Measurements from ENCODE around the gene SLC22A7. TPM values are rescaled to one million over a fixed set of nuclear protein-coding genes. Genes with fewer than 3 reads are reported as not detected.

The SLC22A7 gene
- total RNA-seq, 2 donors from 2014 or later, result not detected

DNA sequence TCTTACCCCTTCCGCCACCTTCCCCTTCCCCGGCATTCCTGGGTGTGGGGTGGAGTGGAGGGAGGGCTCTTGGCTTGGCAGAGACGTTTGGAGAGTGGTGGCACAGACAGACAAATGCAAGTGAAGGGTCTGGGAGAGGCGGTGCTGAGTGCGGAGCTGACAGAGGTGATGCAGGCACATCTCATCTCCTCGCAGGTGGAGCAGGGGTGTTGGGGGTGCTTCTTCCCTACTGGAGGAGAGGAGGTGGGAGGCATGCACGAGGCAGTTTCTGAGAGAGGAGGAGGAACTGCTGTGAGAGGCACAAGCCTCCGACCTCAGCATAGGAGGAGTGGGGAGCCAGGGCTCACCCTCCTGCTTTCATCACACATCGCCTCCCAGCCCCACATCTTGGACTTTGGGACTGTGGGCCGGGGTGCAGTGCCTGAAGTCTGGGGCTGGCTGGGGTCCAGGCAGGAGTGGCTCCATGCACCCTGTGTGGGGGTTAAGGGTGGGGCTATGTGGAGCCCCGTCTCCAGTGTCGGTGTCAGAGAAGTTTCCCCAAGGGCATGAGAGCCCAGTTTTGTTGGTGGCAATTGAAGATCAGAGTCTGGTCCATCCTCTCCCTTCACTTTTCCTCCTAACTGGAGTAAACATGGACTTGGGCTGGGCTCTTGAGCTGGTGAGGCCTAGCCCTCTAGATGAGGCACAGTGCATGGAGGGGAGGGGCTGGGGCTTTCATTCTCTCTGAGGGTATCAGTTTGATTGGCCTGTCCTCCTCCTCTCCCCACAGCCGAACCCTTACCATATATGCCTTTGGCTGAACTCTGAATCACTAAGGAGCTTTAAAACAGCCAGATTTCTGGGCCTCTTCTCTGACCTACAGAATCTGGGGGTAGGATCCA, 20.2 kb upstream of the SLC22A7 start:
- H3K27me3 Mint-ChIP-seq (ENCODE audit: insufficient read depth), result peaks cover 49% of the 10 kb centered on the region
- no peak overlapping the region for H3K4me3 Mint-ChIP-seq
- Histone ChIP-seq H3K4me3 (ENCODE audit: low read length) (no peak overlapping the region), H3K27ac (ENCODE audit: low read depth, low read length) (peak overlapping the region; percentile 46), H3K9ac (ENCODE audit: extremely low read depth, low read length, poor library complexity, severe bottlenecking) (no peak overlapping the region), H3K9me3 (ENCODE audit: control insufficient read depth, low read length) (no peaks in the 10 kb centered on the region), H3K36me3 (ENCODE audit: control insufficient read depth, insufficient read depth, low read length) (no peaks in the 10 kb centered on the region), H3K4me1 (ENCODE audit: control insufficient read depth, insufficient read depth, low read length) (peaks cover 12% of the 10 kb centered on the region), H3K27me3 (ENCODE audit: control insufficient read depth, insufficient read depth, low read length, poor library complexity, severe bottlenecking) (peaks cover 37% of the 10 kb centered on the region)
- H3K36me3 Mint-ChIP-seq (ENCODE audit: low read depth), result no peaks in the 10 kb centered on the region
- H3K9me3 Mint-ChIP-seq, result no peaks in the 10 kb centered on the region
- peaks cover 32% of the 10 kb centered on the region for H3K4me1 Mint-ChIP-seq
- no peak for DNase-seq
- H3K27ac Mint-ChIP-seq, result no peak overlapping the region
- TF ChIP-seq, protein P1, sequence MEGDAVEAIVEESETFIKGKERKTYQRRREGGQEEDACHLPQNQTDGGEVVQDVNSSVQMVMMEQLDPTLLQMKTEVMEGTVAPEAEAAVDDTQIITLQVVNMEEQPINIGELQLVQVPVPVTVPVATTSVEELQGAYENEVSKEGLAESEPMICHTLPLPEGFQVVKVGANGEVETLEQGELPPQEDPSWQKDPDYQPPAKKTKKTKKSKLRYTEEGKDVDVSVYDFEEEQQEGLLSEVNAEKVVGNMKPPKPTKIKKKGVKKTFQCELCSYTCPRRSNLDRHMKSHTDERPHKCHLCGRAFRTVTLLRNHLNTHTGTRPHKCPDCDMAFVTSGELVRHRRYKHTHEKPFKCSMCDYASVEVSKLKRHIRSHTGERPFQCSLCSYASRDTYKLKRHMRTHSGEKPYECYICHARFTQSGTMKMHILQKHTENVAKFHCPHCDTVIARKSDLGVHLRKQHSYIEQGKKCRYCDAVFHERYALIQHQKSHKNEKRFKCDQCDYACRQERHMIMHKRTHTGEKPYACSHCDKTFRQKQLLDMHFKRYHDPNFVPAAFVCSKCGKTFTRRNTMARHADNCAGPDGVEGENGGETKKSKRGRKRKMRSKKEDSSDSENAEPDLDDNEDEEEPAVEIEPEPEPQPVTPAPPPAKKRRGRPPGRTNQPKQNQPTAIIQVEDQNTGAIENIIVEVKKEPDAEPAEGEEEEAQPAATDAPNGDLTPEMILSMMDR (conservative IDR thresholded peaks at IDR 0.05), result no peak
- 63 to 87% methylated on average over 4 to 13 of the region's 13 CpGs for WGBS, 2 experiments (ENCODE audit: insufficient coverage in 1 of 2, insufficient read length in 1 of 2)

DNA sequence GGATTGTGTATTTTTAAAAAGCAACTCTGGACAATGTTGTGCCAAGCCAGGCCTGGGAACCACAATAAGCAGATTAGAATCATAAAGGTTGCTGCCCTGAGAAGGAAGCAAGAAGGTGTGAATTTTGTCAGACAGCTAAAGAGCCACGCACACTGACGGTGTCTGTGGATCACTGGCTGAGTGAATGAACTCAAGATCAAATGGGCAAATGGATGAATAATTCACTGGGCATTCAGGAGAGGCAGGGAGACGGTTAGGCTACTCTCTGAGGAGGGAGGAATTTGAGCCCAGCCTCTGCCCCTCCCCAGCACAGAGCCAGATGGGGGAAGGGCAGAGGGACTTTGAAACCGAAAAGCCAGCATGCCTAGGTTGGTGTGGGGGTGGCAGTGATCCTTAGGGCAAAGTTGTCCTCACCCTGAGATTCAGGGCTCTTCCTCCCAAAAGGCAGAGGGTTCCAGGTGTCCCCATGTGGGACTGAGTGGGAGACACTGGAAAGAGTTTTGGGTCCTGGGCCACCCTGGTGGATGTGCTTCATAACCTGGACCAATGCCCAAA, 19.5 kb upstream of the SLC22A7 start:
- H3K4me1 Mint-ChIP-seq, result peaks cover 32% of the 10 kb centered on the region
- no peaks in the 10 kb centered on the region for H3K9me3 ChIP-seq (ENCODE audit: control insufficient read depth, low read length)
- H3K27ac Mint-ChIP-seq, result no peak overlapping the region
- no peak overlapping the region for H3K4me3 ChIP-seq (ENCODE audit: low read length)
- no peaks in the 10 kb centered on the region for H3K36me3 Mint-ChIP-seq (ENCODE audit: low read depth)
- 25 to 47% methylated on average over 2 to 4 of the region's 4 CpGs for WGBS, 2 experiments (ENCODE audit: insufficient coverage in 1 of 2, insufficient read length in 1 of 2)
- peaks cover 12% of the 10 kb centered on the region for H3K4me1 ChIP-seq (ENCODE audit: control insufficient read depth, insufficient read depth, low read length)
- peaks cover 42% of the 10 kb centered on the region for H3K27me3 Mint-ChIP-seq (ENCODE audit: insufficient read depth)
- H3K27ac ChIP-seq (ENCODE audit: low read depth, low read length), result peak overlapping the region; percentile 46
- H3K36me3 ChIP-seq (ENCODE audit: control insufficient read depth, insufficient read depth, low read length), result no peaks in the 10 kb centered on the region
- peaks cover 30% of the 10 kb centered on the region for H3K27me3 ChIP-seq (ENCODE audit: control insufficient read depth, insufficient read depth, low read length, poor library complexity, severe bottlenecking)
- H3K9me3 Mint-ChIP-seq, result no peaks in the 10 kb centered on the region
- no peak overlapping the region for H3K4me3 Mint-ChIP-seq
- TF ChIP-seq, protein P1 (conservative IDR thresholded peaks at IDR 0.05), result no peak
- no peak overlapping the region for H3K9ac ChIP-seq (ENCODE audit: extremely low read depth, low read length, poor library complexity, severe bottlenecking)
- no peak for DNase-seq

DNA sequence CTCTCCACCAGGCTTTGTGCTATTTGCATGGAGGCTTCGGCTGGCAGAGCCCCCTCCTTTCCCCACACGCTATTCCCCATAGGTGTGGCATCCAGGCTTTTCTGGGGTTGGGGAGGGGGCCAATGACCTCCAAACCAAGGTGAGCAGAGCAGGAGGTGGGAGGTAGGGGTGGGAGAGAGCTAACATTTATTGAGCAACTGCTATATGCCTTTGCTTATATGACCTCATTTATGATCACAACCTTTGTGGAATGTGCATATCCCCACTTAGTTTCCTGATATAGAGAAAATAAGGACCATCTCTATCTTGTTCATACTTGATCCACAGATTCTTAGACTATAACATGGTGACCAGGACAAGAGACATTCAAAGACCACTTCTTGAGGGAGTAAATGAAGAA, 17.8 kb upstream of the SLC22A7 start:
- Histone ChIP-seq H3K36me3 (ENCODE audit: control insufficient read depth, insufficient read depth, low read length) (no peaks in the 10 kb centered on the region), H3K9ac (ENCODE audit: extremely low read depth, low read length, poor library complexity, severe bottlenecking) (no peak overlapping the region), H3K9me3 (ENCODE audit: control insufficient read depth, low read length) (no peaks in the 10 kb centered on the region), H3K4me3 (ENCODE audit: low read length) (no peak overlapping the region), H3K27me3 (ENCODE audit: control insufficient read depth, insufficient read depth, low read length, poor library complexity, severe bottlenecking) (peaks cover 14% of the 10 kb centered on the region), H3K27ac (ENCODE audit: low read depth, low read length) (no peak overlapping the region), H3K4me1 (ENCODE audit: control insufficient read depth, insufficient read depth, low read length) (peaks cover 12% of the 10 kb centered on the region)
- H3K36me3 Mint-ChIP-seq (ENCODE audit: low read depth), result no peaks in the 10 kb centered on the region
- TF ChIP-seq, protein P1 (conservative IDR thresholded peaks at IDR 0.05), result no peak
- no peaks in the 10 kb centered on the region for H3K9me3 Mint-ChIP-seq
- no peak overlapping the region for H3K4me3 Mint-ChIP-seq
- DNase-seq, result no peak
- H3K27me3 Mint-ChIP-seq (ENCODE audit: insufficient read depth), result peaks cover 30% of the 10 kb centered on the region
- peaks cover 29% of the 10 kb centered on the region for H3K4me1 Mint-ChIP-seq
- H3K27ac Mint-ChIP-seq, result no peak overlapping the region
- 88 to 100% methylated on average over 1 to 2 of the region's 2 CpGs for WGBS, 2 experiments (ENCODE audit: insufficient coverage in 1 of 2, insufficient read length in 1 of 2)

Measured in endodermal cell (in vitro differentiated cells).